Fibroblast of lung (primary cell): ENCODE results near the gene PLXNA4.

Experiments used
- EZH2 ChIP-seq: IDR thresholded peaks from 2 replicates; pipeline ENCODE4 v1.5.1; 2012; ENCODE audit warnings: low read length, control low read depth, mild to moderate bottlenecking; ENCODE audit errors: missing control alignments
- TF ChIP-seq, protein P1 (sequence below), 2 donors: IDR thresholded peaks in 1 of 2; conservative IDR thresholded peaks in 1 of 2; 1 replicate in 1 of 2; 2 replicates in 1 of 2; pipeline ENCODE4 v1.5.1; 2011 to 2012; ENCODE audit warnings: low read length in 2 of 2, control low read depth in 1 of 2, inconsistent platforms in 1 of 2, low read depth in 1 of 2, mild to moderate bottlenecking in 1 of 2

DNA sequence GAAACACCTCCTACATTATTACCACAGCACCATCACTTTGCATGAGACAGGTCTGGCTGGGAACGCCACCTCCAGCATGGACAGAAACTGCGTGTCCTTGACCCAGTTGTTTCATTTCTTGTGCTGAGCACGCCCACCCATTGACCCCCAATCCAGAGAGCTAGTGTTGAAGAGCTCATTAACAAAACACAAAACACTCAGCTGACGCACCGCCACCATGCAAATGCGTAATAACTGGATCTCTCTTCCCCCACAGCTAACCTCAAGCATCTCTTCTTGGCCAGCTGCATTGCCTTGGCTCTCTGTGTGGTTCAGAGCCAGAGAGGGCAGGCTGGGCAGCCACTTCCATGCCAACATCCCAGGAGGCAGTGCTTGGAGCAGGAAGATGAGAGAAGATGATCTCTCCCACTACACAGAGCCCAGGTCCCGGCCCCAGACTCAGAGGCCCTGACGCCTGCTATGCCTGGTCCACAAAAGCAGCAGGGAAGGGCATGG is 173.5 kb downstream of the PLXNA4 start:
- TF ChIP-seq, protein P1, sequence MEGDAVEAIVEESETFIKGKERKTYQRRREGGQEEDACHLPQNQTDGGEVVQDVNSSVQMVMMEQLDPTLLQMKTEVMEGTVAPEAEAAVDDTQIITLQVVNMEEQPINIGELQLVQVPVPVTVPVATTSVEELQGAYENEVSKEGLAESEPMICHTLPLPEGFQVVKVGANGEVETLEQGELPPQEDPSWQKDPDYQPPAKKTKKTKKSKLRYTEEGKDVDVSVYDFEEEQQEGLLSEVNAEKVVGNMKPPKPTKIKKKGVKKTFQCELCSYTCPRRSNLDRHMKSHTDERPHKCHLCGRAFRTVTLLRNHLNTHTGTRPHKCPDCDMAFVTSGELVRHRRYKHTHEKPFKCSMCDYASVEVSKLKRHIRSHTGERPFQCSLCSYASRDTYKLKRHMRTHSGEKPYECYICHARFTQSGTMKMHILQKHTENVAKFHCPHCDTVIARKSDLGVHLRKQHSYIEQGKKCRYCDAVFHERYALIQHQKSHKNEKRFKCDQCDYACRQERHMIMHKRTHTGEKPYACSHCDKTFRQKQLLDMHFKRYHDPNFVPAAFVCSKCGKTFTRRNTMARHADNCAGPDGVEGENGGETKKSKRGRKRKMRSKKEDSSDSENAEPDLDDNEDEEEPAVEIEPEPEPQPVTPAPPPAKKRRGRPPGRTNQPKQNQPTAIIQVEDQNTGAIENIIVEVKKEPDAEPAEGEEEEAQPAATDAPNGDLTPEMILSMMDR (conservative IDR thresholded peaks at IDR 0.05 in 1 of 2, IDR thresholded peaks at IDR 0.05 in 1 of 2; ENCODE audit: low read depth in 1 of 2, low read length in 2 of 2) = no peak
- TF ChIP-seq EZH2 = no peak
